ENCODE measurements around the gene RIC8B.

Gene RIC8B

DNA sequence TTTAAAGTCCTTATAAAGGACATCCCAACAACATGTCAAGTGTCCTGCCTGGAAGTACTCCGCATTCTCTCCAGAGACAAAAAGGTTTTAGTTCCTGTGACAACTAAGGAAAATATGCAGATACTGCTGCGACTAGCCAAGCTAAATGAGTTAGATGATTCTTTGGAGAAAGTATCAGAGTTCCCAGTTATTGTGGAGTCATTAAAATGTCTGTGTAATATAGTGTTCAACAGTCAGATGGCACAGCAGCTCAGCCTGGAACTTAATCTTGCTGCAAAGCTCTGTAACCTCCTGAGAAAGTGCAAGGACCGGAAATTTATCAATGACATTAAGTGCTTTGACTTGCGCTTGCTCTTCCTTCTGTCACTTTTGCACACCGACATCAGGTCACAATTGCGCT, 40.2 kb downstream of the RIC8B start:
- no peak for DNase-seq

DNA sequence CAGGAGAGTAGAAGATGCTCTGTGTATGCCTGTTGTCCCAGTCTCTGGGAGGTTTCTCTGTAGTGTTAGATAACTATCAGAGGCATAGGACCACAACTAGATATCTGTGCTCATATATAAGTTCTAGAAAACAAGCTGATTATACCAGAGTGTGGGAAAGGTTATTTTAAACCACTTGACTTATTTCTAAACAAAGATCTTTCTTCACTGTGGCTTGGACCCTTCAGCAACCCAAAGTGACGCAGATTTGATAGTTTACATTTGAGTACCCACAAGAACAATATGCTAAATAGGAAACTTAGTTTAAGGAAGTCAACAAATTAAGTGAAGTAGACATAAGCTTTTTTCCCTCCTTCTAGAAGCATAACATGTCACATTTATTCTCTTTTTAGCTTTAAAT, 41.3 kb downstream of the RIC8B start:
- no peak for DNase-seq

DNA sequence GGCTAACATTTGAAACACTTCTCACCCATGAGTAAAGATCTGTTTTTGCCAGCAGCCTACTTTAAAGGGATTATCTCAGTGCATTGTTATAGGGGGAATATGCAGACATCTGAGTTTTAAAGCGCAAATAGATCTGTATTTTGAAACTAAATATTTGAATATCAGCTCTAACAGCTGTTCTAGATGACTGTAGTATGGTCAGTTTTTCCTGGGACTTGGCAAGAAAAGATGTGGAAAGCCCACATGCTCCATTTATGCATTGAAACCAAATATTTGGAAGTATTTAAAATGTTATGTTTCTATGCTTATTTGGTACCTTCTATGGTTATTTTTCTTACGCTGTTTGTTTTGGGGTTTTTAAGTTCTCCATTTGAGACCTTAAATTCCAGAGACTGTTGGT, 41.7 kb downstream of the RIC8B start:
- no peak for DNase-seq

DNA sequence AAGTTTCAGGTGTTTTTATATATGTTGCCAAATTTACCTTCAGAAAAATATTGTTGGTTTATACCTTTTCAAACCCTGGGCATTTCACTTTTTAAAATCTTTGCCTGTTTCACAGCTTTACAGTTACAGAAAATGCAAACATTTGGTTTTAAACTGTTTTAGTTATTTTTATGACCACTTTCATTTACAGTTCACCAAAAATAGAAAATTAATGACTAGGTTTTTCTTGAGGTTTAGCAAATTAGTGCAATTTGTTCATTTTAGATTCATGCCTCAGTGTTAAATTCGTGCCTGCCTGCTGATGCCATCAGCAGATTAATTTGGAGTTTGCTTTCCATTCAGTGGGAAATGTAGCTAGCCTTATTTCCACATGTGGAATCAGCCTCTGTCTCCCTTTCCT, 45.5 kb downstream of the RIC8B start:
- no peak for DNase-seq

DNA sequence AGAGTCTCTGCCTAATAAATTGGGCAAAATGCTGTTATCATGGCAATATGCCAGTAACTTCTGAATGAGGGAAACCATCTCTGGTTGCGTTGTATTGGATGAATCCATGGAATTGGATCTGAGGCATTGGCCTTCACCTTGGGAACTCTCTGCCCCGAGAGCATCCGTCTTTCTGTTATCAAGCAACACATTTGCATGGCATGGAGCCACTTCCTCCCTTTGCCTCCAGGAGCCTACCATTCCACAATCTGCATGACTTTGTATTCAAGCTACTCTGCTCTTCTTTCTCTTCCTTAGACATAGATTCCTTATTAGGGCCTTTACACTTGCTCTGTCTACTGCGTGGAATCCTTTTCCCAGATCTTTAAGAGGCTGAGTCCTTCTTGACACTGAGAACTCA, 57.2 kb downstream of the RIC8B start:
- peak in 1 of 2 experiments; percentile 1 for DNase-seq

DNA sequence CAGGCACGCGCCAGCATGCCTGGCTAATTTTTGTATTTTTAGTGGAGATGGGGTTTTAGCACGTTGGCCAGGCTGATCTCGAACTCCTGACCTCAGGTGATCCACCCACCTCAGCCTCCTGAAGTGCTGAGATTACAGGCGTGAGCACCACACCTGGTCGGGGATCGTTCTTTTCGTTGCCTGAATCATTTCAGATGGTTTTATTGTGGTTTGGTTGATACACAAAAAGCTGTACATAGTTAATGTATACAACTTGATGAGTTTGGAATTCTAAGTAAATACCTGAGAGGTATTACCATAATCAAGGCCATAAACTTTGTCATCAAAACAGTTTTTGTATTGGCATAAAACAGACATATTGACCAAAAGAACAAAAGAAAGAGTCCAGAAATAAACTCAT, 63.3 kb downstream of the RIC8B start:
- no peak for DNase-seq

DNA sequence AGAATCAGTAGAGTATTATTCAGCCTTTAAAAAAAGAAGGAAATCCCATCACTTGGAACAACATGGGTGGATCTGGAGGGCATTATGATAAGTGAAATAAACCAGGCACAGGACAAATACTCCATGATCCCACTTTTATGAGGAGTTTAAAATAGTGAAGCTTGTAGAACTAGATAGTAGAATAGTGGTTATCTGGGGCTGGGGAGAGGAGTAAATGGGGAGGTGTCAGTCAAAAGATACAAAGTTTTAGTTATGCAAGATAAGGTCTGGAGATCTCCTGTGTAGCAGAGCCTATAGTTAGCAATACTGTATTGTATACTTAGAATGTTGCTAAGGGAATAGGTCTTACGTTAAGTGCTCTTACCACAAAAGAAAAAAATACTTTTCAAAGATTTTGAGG, 64.9 kb downstream of the RIC8B start:
- no peak for DNase-seq

DNA sequence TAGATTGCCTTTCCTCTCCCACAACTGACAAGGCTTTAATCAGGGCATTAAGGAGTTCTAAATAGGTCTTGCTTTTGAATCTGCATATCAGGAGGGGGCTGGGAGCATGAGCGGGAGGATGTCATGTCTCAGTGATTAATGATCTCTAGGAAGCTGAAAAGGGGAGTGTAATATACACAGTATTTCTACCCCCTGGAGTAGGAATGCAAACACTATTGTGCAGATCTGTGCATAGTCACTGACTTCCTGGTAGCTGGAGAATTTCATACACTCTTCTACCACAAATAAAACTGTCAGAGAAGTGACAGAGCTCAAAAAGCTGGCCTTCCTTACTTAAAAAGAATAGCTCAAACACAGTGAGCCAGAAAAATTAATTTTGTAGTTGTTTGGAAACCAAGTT, 65.8 kb downstream of the RIC8B start:
- DNase-seq: no peak

DNA sequence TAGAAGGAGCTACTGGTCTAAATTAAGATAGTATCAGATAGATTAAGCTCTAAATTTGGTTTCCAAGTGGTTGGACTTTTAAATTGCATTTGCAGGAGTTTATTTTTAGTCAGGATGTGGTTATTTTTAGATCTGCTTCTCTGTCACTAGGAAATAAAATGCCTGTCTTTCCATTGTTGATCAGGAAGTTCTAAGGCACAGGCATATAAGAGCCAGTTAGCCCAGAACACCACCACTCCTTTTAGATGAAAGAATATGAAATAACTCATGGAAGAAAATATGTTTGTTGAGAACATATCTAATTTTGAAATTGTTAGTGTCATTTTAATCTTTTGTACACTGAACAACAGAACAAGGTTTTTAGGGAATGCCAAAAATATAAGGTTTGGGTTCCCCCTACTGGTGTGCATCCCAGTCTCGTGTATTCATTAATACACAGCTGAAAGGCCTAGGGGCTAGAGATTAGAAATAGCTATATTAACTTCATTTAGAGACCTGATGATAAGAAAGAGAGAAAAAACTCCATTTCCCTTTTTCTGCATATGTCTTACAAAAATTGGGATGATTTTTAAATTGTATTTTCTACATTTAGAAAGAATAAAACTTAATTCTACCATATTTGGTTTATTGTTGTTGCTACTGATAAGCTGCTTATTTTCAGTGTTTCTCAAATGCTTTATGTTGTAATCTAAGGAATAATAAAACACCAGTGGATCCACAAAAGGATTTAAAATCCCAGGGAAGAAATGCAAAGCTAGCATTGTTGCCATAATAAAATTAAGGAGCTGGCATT, 67.2 kb downstream of the RIC8B start:
- peak; percentile 15 to 54 for DNase-seq

DNA sequence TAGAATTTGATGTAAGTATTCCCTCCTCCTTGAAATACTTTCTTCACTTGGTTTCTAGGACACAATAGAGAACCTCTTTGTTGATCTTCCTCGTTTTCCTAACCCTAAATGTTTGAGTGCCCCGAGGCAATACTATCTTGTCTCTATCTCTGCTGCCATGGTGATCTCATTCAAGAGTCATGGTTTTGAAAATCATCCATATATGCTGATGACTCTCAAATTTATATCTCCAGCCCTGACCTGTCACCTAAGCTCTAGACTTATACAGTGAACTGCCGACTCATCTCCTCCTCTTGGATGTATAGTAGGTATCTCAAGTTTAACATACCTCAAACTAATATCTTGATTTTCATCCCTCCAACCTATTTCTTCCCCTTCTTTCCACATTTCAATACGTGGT, 71.4 kb downstream of the RIC8B start:
- no peak for DNase-seq

DNA sequence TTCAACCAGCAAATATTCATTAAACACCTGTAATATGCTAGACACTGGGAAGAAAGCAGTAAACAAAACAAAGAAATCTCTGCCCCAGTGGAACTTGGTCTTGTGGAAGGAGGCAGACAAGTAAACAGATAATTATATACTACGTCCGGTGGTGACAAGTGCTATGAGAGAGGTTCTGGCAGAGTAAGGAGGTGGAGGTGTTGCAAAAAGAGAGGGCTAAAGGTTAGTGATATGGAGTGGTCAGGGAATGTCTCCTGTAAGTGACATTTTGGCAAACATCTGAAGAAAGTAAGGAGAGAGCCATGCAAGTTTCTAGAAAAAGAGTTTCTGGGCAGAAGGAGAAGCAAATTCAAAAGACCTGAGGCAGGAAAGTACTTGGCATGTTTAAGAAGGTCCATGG, 73.4 kb downstream of the RIC8B start:
- DNase-seq: no peak

DNA sequence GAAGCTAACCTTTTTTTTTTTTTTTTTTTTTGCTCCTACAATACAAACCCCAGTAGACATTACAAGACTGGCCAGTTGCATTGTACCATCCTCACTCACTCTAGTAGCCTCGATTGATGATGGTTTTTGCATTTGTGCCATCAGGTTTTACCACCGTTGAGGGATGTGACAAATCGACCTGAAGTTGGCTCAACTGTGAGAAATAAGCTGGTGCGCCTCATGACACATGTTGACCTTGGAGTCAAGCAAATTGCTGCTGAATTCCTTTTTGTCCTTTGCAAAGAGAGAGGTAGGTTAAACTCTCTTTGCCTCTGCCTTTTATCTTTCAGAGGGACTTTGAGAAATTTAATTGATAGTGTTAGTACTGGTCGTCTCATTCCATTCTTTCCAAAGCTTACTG, 76.8 kb downstream of the RIC8B start:
- no peak for DNase-seq

DNA sequence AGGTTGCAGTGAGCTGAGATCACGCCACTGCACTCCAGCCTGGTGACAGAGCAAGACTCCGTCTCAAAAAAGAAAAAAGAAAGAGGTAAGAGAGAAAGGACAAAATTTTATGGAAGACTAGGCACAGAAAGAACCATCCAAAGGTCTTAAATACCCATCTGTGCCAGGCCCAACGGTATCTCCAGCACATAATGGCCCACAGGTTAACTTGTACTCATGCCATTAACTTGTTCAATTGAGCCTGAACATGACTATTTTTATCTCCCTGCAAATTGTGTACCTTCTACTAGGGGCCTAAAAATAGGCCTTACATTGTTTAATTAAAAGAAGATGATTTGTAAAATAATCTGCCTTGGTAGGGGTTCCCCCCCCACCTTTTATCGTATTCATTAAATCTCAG, 80.2 kb downstream of the RIC8B start:
- no peak for DNase-seq

DNA sequence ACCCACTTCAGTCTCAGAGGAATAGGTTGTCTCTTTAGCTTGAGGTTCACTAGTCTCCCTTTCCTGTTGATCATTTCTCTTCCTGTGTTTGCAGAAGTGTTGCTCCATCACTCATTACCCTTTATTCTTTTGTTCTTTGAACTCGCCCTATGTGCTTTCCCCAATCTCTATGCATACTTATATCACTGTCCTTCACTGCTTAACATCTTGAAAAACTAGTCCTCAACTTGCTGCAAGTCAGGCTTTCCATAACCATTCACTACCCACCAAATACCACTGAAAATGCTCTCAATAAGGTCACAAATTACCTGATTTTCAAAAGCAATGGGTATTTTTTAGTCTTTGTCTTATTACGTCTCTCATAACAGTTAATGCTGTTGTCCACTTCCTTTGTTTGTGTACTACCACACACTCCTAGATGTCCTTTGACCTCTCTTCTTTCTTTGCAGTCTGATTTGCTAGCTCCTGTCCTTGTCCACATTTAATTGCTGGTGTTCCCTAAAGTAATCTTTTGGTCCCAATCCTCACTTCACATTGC, 80.8 kb downstream of the RIC8B start:
- DNase-seq: no peak

DNA sequence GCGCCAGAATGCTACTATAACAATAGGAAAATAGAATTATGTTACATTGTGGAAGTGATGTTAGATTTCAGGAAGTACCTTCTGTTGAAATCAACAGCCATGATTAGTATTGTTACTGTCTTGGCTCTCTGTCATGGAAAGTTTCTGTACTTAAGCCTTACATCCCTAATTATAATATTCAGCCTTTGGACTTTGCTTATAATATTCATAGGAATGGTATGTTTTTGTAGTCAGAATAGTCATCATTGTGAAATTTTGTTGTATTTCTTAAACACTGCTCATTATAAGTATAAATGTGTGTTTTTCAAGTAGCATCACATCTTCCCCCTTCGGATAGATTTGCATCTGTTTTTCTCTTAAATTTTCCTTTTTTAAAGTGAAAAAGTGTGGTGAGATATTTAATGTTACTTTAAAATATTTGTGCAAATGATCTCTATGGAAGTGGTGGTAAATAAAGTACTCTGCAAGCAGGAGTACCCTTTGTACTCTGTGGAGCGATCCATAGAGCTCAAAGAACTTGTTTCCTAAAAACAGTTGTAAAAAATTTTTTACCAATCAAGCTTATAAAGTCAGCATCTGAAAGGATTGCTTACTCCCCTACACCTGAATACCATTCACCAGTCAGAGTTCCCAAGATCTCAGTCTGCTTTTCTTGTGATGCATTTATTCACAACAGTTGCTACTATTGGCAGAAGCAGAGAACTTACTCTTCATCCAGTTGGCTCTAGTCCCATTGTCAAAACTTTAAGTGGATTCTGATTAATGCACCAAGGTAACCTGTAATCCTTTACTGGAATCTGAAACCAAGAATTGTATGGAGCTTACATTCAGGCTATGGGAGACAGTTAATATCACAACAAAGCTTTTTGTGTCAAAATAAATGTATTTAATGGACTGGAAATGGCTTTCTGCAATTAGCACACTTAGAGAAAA, 87.8 kb downstream of the RIC8B start:
- DNase-seq: peak in 1 of 2 experiments; percentile 13

DNA sequence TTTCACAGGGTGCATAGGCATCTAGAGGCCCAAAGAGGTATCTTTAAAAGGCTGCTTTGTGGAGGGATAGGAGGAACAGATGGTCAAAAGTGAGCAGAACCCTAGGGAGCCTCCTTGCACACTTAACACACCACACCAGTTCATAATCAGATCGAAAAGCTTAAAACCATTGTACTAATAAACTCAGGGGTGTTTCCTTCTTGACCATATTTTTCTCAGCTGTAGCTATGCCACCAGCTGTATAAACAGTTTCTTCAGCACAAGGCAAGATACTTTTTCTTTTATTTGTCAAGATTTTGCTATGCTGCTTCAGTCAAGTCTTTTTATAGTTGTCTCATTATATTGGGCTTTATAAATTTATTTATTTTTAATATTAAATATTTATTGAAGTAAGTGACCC, 88.7 kb downstream of the RIC8B start:
- DNase-seq: no peak

DNA sequence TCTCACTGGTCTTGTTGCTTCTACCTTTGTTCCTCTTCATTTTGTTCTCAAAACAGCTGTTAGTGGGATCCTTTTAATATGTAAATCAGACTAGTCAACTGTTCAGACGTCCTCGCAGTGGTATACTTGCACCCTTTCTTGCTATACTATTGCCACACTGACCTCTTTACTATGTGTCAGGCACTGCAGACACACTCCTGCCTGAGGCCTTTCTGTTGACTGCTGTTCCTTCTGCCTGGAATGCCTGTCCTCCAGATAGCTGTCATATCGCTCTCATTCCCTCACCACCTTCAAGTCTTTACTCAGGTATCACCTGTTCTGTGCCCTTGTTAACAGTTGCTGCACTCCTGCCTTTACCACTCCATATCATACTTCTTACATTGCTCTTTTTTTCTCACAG, 91.2 kb downstream of the RIC8B start:
- DNase-seq: no peak

DNA sequence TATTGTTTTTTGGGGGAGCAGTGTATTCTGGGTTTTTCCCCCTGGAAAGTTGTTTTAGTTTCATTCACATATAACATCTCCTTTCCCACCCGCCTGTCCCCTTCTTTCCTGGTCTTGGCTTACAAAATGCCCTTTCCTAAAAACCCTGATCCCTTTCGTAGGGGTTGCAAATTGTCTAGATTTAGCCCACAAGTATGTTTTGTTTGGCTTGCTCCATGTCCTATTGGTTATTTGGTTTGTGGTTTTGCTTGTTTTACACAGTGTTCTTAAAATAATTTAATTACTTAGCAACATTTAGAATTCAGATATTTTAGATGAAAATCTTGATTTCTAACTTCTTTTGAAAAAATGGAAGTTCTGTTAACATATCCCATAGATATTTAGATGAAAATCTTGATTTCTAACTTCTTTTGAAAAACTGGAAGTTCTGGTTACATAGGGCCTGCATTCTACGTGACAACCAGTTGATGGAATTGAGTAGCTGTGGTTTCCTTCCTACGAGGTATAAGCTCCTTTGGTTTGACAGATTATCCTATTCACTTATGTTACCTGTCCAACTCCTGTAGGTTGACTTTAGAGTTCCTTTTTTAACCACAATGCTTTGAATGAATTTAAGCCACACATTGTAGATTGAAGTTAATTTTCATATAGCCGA, 92.1 kb downstream of the RIC8B start:
- no peak for DNase-seq

DNA sequence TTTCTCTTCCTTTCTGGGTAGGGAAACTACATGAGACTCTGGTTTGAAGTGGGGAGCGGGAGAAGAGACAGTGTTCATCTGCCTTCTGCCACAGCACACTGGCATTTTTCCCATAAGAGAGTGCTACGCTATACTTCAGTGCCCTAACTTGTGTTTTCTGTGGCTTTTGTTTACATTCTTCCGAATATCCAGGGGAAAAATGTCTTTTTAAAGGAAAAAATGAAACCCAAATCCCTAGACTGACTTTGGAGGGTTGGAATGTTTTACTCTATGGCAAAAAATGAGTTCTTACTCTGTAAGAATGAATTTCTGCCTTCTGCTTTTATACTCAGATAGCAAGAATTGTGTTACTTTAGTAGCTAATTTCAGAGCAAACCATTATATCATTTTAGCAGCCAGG, 93.2 kb downstream of the RIC8B start:
- DNase-seq: no peak

DNA sequence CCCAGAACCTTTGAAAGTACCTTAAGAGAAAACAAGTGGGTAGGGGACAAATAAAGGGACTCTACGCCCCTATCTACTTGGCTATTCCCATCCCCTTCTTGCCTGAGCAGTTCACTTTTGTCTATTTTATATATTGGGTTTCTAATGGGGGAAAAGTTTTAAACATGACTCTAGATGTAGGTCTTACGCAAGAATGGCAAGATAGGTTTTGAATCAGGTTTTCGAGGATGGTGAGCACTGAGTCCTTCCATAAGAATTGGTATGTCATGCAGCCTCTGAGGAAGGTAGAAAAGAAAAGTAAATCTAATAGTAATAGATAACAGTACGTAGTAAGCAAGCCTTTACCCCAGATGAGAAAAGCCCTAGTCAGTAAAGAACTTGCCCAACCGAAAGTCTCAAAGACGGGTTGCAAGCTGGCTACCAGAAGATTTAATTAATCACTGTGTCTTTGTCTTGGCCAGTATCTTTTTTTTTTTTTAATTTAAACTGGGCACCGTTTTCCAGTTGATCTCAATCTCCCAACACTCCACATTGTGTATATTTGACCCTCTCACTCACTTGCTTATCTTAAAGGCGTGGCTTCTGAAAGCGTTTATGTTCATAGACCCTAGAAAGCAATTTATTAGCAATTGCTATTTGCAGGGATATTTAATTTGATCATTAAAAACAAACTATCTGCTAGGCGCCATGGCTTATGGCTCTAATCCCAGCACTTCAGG, 94.7 kb downstream of the RIC8B start:
- DNase-seq: no peak

DNA sequence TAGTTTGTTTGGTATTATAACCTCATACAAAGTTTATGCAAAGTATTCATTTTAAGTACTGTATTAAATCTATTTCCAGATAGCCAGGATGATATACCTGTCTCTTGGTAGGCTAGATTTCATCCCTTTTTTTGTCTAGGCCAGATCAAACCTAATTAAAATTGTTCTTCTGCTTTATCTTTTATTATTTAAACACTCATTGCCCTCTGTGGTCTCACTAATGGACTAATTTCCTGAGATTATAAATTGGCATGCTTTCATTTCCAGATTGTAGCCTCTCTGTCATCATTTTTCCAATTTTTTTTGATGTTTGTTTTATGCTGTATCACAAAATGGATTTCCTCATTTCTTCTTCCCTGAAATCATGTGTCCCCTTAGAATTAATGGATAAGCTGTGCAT, 95.6 kb downstream of the RIC8B start:
- DNase-seq: no peak

DNA sequence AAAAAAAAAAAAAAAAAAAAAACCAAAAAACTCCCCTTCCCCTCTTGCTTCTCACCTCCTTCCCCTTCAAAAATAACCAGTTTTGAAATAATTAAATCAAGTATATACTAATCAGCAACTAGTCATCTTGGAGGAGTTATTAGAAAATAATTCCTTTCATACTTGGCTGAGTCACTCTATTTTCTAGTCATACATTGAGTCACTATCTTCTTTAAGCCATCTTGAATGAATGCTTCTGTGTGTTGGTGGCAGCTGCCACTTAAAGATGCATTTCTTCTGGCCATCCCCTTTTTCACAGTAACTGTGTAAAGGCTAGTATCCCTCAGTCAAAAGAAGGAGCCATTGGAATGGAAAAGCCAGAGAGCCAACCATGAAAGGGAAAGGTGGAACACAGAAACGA, 97.0 kb downstream of the RIC8B start:
- DNase-seq: no peak

DNA sequence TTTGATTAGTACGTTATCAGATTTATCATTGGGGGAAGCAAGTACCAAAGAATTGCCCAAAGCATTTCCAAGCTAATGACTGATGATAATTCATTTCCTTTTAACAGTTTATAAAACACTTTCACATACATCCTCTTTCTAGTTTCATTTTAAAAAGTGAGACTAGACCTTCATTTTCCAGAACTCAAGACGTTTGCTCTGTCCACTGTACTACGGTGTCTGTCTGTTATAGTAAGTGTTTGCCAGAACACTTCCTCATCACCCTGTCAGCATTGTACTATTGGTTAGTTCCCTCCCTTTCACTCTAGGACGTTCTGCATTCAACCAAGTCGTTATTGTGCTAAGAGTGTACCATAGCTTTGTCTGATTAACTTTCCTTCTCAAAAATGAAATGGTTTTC, 99.5 kb downstream of the RIC8B start:
- no peak for DNase-seq

All from NCI-H446 (cell line).